IMR-90 (cell line): Measurements from ENCODE around the gene TLR9. TPM values are rescaled to one million over a fixed set of nuclear protein-coding genes. Genes with fewer than 3 reads are reported as not detected.

ENCODE experiments used
- ATAC-seq: fragments of 200-7000 bp; cut with Tn5 transposase; 2 replicates; pipeline ENCODE4 v1.9.1; 2020; ENCODE audit warnings: low read depth, mild to moderate bottlenecking, moderate library complexity
- BruUV-seq: library from RNA; stranded (reverse); fragments of 400-500 nt; replicated peaks from 2 replicates; lab custom pipeline; 2021; lab: Mats Ljungman, UMichigan
- CTCF ChIA-PET: fragments of 300-600 bp; formaldehyde crosslinking; extraction: SDS; loops from one replicate; lab custom pipeline; 2021; ENCODE audit warnings: antibody characterized with exemption; lab: Yijun Ruan, JAX
- POLR2A ChIA-PET: fragments of 300-600 bp; sonication (Branson Sonifier 250); formaldehyde crosslinking; loops from one replicate; lab custom pipeline; 2022; ENCODE audit warnings: antibody characterized with exemption; ENCODE audit not compliant: unreplicated experiment; lab: Charles Lee
- DNase-seq: peaks from one replicate; pipeline ENCODE4 v3.0.0; 2013
- H2AFZ ChIP-seq: replicated peaks from 2 replicates; pipeline ENCODE3; 2013; ENCODE audit warnings: low read length, mild to moderate bottlenecking; ENCODE audit not compliant: poor library complexity
- H2AK5ac ChIP-seq: 2 replicates; pipeline ENCODE4 v1.6.1; 2013; ENCODE audit warnings: low read depth, low read length, inconsistent platforms
- H2AK9ac ChIP-seq: replicated peaks from 2 replicates; pipeline ENCODE3; 2013; ENCODE audit warnings: mild to moderate bottlenecking, low read depth, low read length, moderate library complexity; ENCODE audit not compliant: poor library complexity
- H2BK120ac ChIP-seq: 2 replicates; pipeline ENCODE4 v1.6.1; 2013; ENCODE audit warnings: low read depth, low read length, inconsistent platforms
- H2BK15ac ChIP-seq: 3 replicates; pipeline ENCODE4 v1.6.1; 2013; ENCODE audit warnings: low read depth, low read length, inconsistent platforms
- H2BK20ac ChIP-seq: 2 replicates; pipeline ENCODE4 v1.6.1; 2013; ENCODE audit warnings: low read depth, mild to moderate bottlenecking, inconsistent platforms, low read length, moderate library complexity
- H2BK5ac ChIP-seq: 2 replicates; pipeline ENCODE4 v1.6.1; 2013; ENCODE audit warnings: mild to moderate bottlenecking, low read depth, low read length, inconsistent platforms; ENCODE audit not compliant: poor library complexity, severe bottlenecking
- H3K14ac ChIP-seq: replicated peaks from 2 replicates; pipeline ENCODE4 v1.6.1; 2013; ENCODE audit warnings: low read depth, low read length, inconsistent platforms
- H3K18ac ChIP-seq: 2 replicates; pipeline ENCODE4 v1.6.1; 2013; ENCODE audit warnings: low read depth, low read length, control low read depth
- H3K23ac ChIP-seq: 2 replicates; pipeline ENCODE4 v1.6.1; 2013; ENCODE audit warnings: low read depth, low read length, inconsistent platforms
- H3K27ac ChIP-seq: 2 replicates; pipeline ENCODE4 v1.5.1; 2013; ENCODE audit warnings: mild to moderate bottlenecking, control low read depth, low read length; ENCODE audit not compliant: insufficient read depth
- H3K27me3 ChIP-seq: 2 replicates; pipeline ENCODE4 v1.6.1; 2013; ENCODE audit warnings: low read length; ENCODE audit not compliant: control insufficient read depth, insufficient read depth
- H3K36me3 ChIP-seq: 2 replicates; pipeline ENCODE4 v1.6.1; 2013; ENCODE audit warnings: low read length, mixed read lengths; ENCODE audit not compliant: control insufficient read depth, insufficient read depth
- H3K4ac ChIP-seq: 2 replicates; pipeline ENCODE4 v1.6.1; 2013; ENCODE audit warnings: low read depth, low read length, inconsistent platforms
- H3K4me1 ChIP-seq: 2 replicates; pipeline ENCODE4 v1.6.1; 2013; ENCODE audit warnings: low read length, mixed read lengths; ENCODE audit not compliant: control insufficient read depth, insufficient read depth
- H3K4me2 ChIP-seq: 2 replicates; pipeline ENCODE4 v1.6.1; 2013; ENCODE audit warnings: low read depth, mild to moderate bottlenecking, control low read depth, low read length, moderate library complexity
- H3K4me3 ChIP-seq: 2 replicates; pipeline ENCODE4 v1.5.1; 2013; ENCODE audit warnings: low read depth, mild to moderate bottlenecking, control low read depth, low read length, moderate library complexity; ENCODE audit not compliant: insufficient read depth
- H3K56ac ChIP-seq: 2 replicates; pipeline ENCODE4 v1.6.1; 2013; ENCODE audit warnings: low read length, inconsistent platforms; ENCODE audit not compliant: insufficient read depth; ENCODE audit errors: extremely low read depth
- H3K79me1 ChIP-seq, 2 experiments: 2 replicates each; pipeline ENCODE4 v1.6.1; 2013; ENCODE audit warnings: low read length in 2 of 2, inconsistent platforms in 1 of 2, low read depth in 1 of 2
- H3K9ac ChIP-seq: 2 replicates; pipeline ENCODE4 v1.6.1; 2013; ENCODE audit warnings: low read depth, low read length, control low read depth
- H3K9me1 ChIP-seq: 2 replicates; pipeline ENCODE4 v1.6.1; 2013; ENCODE audit warnings: low read length, inconsistent platforms; ENCODE audit not compliant: insufficient read depth
- H3K9me3 ChIP-seq: 2 replicates; pipeline ENCODE4 v1.6.1; 2013; ENCODE audit warnings: low read length; ENCODE audit not compliant: control insufficient read depth, insufficient read depth
- H4K20me1 ChIP-seq: 2 replicates; pipeline ENCODE4 v1.6.1; 2013; ENCODE audit warnings: low read length, inconsistent platforms; ENCODE audit not compliant: insufficient read depth
- H4K5ac ChIP-seq: 2 replicates; pipeline ENCODE4 v1.6.1; 2013; ENCODE audit warnings: mild to moderate bottlenecking, low read depth, low read length, control low read depth
- H4K8ac ChIP-seq, 2 experiments: 2 replicates each; pipeline ENCODE4 v1.6.1; 2013; ENCODE audit warnings: low read depth in 2 of 2, low read length in 2 of 2, control low read depth in 1 of 2, inconsistent platforms in 1 of 2
- H4K91ac ChIP-seq: 2 replicates; pipeline ENCODE4 v1.6.1; 2013; ENCODE audit warnings: low read depth, low read length, inconsistent platforms; ENCODE audit not compliant: insufficient read depth
- BHLHE40 ChIP-seq: fragments of 150-350 bp; IDR thresholded peaks from 2 replicates; pipeline ENCODE4 v1.6.1; 2016; ENCODE audit warnings: mild to moderate bottlenecking, low read depth, low read length
- CEBPB ChIP-seq: IDR thresholded peaks from 2 replicates; pipeline ENCODE4 v1.6.1; 2012; ENCODE audit warnings: low read depth, low read length, improper control_type of control experiment
- CHD1 ChIP-seq: IDR thresholded peaks from 2 replicates; pipeline ENCODE4 v1.6.1; 2012; ENCODE audit warnings: low read depth, low read length, improper control_type of control experiment
- CTCF ChIP-seq: conservative IDR thresholded peaks from 2 replicates; pipeline ENCODE4 v1.5.1; 2012; ENCODE audit warnings: mild to moderate bottlenecking, low read depth, low read length, improper control_type of control experiment
- ELK1 ChIP-seq: fragments of 150-350 bp; IDR thresholded peaks from 2 replicates; pipeline ENCODE4 v1.6.1; 2016; ENCODE audit warnings: low read depth, mild to moderate bottlenecking, low read length, moderate library complexity, borderline replicate concordance
- MAFK ChIP-seq: IDR thresholded peaks from 2 replicates; pipeline ENCODE4 v1.6.1; 2012; ENCODE audit warnings: low read depth, low read length, improper control_type of control experiment
- MAZ ChIP-seq: IDR thresholded peaks from 2 replicates; pipeline ENCODE4 v1.6.1; 2012; ENCODE audit warnings: low read depth, mild to moderate bottlenecking, low read length, improper control_type of control experiment, moderate library complexity, borderline replicate concordance
- MXI1 ChIP-seq: IDR thresholded peaks from 2 replicates; pipeline ENCODE4 v1.6.1; 2012; ENCODE audit warnings: low read depth, mild to moderate bottlenecking, low read length, moderate library complexity, borderline replicate concordance
- NFE2L2 ChIP-seq: fragments of 150-350 bp; IDR thresholded peaks from 2 replicates; pipeline ENCODE4 v1.6.1; 2016; ENCODE audit warnings: low read depth, mild to moderate bottlenecking, low read length
- POLR2A ChIP-seq: IDR thresholded peaks from 2 replicates; pipeline ENCODE4 v1.6.1; 2012; ENCODE audit warnings: mild to moderate bottlenecking, low read depth, low read length
- RAD21 ChIP-seq: IDR thresholded peaks from 2 replicates; pipeline ENCODE4 v1.6.1; 2012; ENCODE audit warnings: low read length, improper control_type of control experiment
- RCOR1 ChIP-seq: IDR thresholded peaks from 2 replicates; pipeline ENCODE4 v1.6.1; 2012; ENCODE audit warnings: mild to moderate bottlenecking, low read length, improper control_type of control experiment; ENCODE audit not compliant: insufficient replicate concordance
- RFX5 ChIP-seq: IDR thresholded peaks from 2 replicates; pipeline ENCODE4 v1.8.0; 2012; ENCODE audit warnings: low read depth, mild to moderate bottlenecking, low read length, moderate library complexity
- SMC3 ChIP-seq: fragments of 150-350 bp; IDR thresholded peaks from 2 replicates; pipeline ENCODE4 v1.6.1; 2016; ENCODE audit warnings: low read depth, mild to moderate bottlenecking, antibody characterized with exemption, low read length, moderate library complexity
- WGBS, 2 experiments: methylation state at CpG; one replicate each; pipeline versions ENCODE4 v1.1.5 to v1.1.7; 2013; ENCODE audit warnings: missing lambda C conversion rate in 2 of 2; ENCODE audit not compliant: insufficient read length in 1 of 2; ENCODE audit errors: extremely low coverage in 2 of 2; 5-methylcytosine and 5-hydroxymethylcytosine counted together
- dilution Hi-C: fragments of 300-500 bp; cut with HindIII; formaldehyde crosslinking; loops from one replicate; pipeline ENCODE4 v1.14.3; 2018; ENCODE audit warnings: low sequenced_read_pairs; ENCODE audit not compliant: unreplicated experiment
- in situ Hi-C: fragments of 300-500 bp; cut with MboI; formaldehyde crosslinking; loops from 3 replicates; pipeline ENCODE4 v1.14.3; 2019; ENCODE audit warnings: low sequenced_read_pairs, inconsistent platforms, mixed read lengths
- intact Hi-C: fragments of 100-400 bp; cut with micrococcal nuclease; formaldehyde crosslinking; loops from 2 replicates; pipeline ENCODE4 v1.10.0; 2022
- polyA plus RNA-seq, 3 experiments: library from polyadenylated mRNA; depleted of rRNA; stranded (reverse); fragments of >200 nt; gene quantifications; 2 replicates each; pipeline ENCODE4 v1.2.3, GENCODE V29; 2012; ENCODE audit warnings: low replicate concordance in 1 of 3
- total RNA-seq: library from RNA; depleted of rRNA; stranded (reverse); fragments of >200 nt; gene quantifications from 2 replicates; pipeline ENCODE4 v1.2.3, GENCODE V29; 2012
- TF ChIP-seq, protein P1 (sequence below): fragments of 150-350 bp; IDR thresholded peaks from 2 replicates; pipeline ENCODE4 v1.6.1; 2017; ENCODE audit warnings: mild to moderate bottlenecking, antibody characterized with exemption, low read length, low read depth

Gene TLR9
- total and polyA plus RNA-seq, 2 of the 4 experiments (the other 2 are of a cell fraction): not detected

DNA sequence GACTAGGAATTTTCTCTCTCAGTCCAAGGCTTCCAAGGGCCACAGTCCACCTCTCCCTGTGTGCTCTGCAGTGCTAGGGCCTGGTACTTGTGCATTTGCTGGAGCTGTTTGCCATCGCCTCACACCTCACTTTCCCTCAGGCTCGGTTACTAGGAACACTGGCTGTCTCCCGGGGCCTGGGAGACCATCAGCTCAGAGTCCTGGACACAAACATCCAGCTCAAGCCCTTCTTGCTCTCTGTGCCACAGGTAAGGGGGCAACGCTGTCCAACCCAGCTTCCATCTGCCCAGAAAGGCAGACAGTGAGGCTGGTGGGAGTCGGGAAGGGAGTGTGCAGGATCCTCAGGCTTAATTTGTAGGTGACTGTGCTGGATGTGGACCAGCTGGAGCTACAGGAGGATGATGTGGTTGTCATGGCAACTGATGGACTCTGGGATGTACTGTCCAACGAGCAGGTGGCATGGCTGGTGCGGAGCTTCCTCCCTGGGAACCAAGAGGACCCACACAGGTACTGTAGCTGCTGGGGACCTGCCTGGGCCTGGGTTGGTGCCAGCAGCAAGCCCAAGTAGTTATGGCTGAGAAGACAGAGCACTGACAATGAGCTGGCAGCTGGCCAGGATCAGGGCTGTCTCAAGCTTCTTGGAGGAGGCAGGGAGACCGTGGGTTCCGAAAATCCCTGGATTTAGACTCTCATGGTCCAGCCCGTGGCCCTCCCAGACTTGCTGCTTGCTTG is 23.5 kb upstream of the TLR9 start:
- WGBS, 2 experiments: 73% methylated on average over 4 of the region's 10 CpGs; no CpG with 5 or more reads in 1 of the 2 experiments
- Histone ChIP-seq H3K79me1 (peaks cover 14 to 70% of the 10 kb centered on the region in 2 experiments), H3K14ac (no peak overlapping the region), H4K8ac (no peak overlapping the region), H2BK5ac (no peak overlapping the region), H3K9me3 (no peaks in the 10 kb centered on the region), H2AFZ (peak overlapping the region; percentile 34), H3K36me3 (peaks cover 40% of the 10 kb centered on the region), H3K9me1 (peaks cover 33% of the 10 kb centered on the region), H2BK120ac (no peak overlapping the region), H2AK5ac (no peak overlapping the region), H3K4me3 (no peak overlapping the region), H2BK20ac (no peak overlapping the region), H3K18ac (no peak overlapping the region), H3K4ac (no peak overlapping the region), H3K9ac (no peak overlapping the region), H3K27me3 (no peaks in the 10 kb centered on the region), H3K4me2 (no peak overlapping the region), H4K5ac (no peak overlapping the region), H3K4me1 (peaks cover 19% of the 10 kb centered on the region), H3K56ac (no peak overlapping the region), H4K20me1 (peaks cover 25% of the 10 kb centered on the region), H2AK9ac (peak overlapping the region; percentile 66), H3K27ac (no peak overlapping the region), H4K91ac (no peak overlapping the region), H3K23ac (no peak overlapping the region), H2BK15ac (no peak overlapping the region)
- ChIA-PET CTCF (no interaction called here), POLR2A (interaction anchor here (0.5 kb wide), 1 partner anchor 29 kb away, joined by 8 read pairs; the partner anchor contains the start of gene WDR82)
- in situ Hi-C loops (no loop called here), intact Hi-C loops (no loop called here), dilution Hi-C loops (no loop called here)
- no peak for DNase-seq
- no peak for ATAC-seq
- BruUV-seq: no TSS peak
- TF ChIP-seq ELK1 (no peak), MXI1 (no peak), BHLHE40 (no peak), POLR2A (no peak), RFX5 (no peak), CTCF (no peak), RAD21 (no peak), MAZ (no peak), MAFK (no peak), RCOR1 (no peak), CHD1 (no peak), CEBPB (no peak), SMC3 (no peak), NFE2L2 (no peak)
- TF ChIP-seq, protein P1, sequence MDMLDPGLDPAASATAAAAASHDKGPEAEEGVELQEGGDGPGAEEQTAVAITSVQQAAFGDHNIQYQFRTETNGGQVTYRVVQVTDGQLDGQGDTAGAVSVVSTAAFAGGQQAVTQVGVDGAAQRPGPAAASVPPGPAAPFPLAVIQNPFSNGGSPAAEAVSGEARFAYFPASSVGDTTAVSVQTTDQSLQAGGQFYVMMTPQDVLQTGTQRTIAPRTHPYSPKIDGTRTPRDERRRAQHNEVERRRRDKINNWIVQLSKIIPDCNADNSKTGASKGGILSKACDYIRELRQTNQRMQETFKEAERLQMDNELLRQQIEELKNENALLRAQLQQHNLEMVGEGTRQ: no peak
